OCI-LY1 (cell line): ENCODE measurements around the gene ATF6B.

Experiments
- EZH2 ChIP-seq: fragments of 200-600 bp; sonication (generic), shearing (Covaris generic); IDR thresholded peaks from 2 replicates; pipeline ENCODE4 v1.8.0; 2017; ENCODE audit warnings: borderline replicate concordance, mixed run types, mild to moderate bottlenecking, antibody characterized with exemption, low read length, moderate library complexity, mixed read lengths
- TF ChIP-seq, protein P1 (sequence below): fragments of 200-600 bp; sonication (generic), shearing (Covaris generic); IDR thresholded peaks from 2 replicates; pipeline ENCODE4 v1.5.1; 2017; ENCODE audit warnings: mild to moderate bottlenecking, antibody characterized with exemption, low read length, moderate library complexity, mixed read lengths

- TF ChIP-seq, protein P1, sequence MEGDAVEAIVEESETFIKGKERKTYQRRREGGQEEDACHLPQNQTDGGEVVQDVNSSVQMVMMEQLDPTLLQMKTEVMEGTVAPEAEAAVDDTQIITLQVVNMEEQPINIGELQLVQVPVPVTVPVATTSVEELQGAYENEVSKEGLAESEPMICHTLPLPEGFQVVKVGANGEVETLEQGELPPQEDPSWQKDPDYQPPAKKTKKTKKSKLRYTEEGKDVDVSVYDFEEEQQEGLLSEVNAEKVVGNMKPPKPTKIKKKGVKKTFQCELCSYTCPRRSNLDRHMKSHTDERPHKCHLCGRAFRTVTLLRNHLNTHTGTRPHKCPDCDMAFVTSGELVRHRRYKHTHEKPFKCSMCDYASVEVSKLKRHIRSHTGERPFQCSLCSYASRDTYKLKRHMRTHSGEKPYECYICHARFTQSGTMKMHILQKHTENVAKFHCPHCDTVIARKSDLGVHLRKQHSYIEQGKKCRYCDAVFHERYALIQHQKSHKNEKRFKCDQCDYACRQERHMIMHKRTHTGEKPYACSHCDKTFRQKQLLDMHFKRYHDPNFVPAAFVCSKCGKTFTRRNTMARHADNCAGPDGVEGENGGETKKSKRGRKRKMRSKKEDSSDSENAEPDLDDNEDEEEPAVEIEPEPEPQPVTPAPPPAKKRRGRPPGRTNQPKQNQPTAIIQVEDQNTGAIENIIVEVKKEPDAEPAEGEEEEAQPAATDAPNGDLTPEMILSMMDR = no peak
- TF ChIP-seq EZH2 = no peak
Measured at GRCh38 chr6:32168350-32168749, 40.3 kb upstream of the ATF6B start.
